Activated T-cell treated with anti-CD3 and anti-CD28 coated beads for 4 hours (primary cell): ENCODE measurements around the gene HDAC4.

Experiments used
- DNase-seq: peaks from one replicate; pipeline ENCODE4 v3.0.0-alpha.2; 2020

HDAC4 gene

GRCh38 chr2:239145106-239145505, 255.7 kb downstream of the HDAC4 start:
- DNase-seq, result no peak

GRCh38 chr2:239144713-239144999, 256.2 kb downstream of the HDAC4 start:
- DNase-seq, result no peak

GRCh38 chr2:239143858-239144712, 256.7 kb downstream of the HDAC4 start:
- peak; percentile 11 for DNase-seq

GRCh38 chr2:239142806-239143205, 258.0 kb downstream of the HDAC4 start:
- no peak for DNase-seq

GRCh38 chr2:239142296-239142695, 258.5 kb downstream of the HDAC4 start:
- no peak for DNase-seq

DNA sequence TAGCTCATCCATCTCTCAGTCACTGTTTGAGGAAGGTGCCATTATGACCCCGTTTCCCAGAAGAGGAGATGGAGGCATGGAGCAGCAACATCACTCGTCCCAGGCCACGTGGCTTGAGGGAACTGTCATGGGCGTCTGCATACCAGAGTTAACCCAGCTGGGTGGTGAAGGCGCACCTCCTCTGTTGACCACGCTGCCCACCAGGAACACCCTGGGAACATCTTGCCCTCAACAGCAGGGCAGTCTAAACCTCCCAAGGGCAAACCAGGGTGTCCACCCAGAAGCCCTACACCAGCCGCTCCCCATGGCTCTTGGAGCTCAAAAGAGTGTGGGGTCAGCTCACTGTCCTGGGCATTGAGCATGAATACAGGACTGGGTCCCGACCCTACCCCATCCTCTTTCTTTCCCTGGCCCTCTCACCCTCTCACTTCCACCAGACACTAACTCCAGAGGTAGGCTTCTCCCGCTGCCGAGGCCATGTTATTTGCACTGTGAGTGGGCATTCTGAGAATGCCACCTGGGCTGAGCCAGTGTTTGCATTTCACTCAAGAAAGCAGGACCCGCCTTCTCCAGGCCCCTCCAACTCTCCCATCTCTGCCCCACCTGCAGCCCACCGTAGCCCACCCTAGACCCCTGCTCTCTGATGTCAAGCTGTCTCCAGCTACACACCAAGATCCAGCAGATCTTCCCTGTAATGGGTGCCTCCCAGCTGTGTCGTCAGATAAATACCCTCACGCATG, 259.6 kb downstream of the HDAC4 start:
- no peak for DNase-seq

DNA sequence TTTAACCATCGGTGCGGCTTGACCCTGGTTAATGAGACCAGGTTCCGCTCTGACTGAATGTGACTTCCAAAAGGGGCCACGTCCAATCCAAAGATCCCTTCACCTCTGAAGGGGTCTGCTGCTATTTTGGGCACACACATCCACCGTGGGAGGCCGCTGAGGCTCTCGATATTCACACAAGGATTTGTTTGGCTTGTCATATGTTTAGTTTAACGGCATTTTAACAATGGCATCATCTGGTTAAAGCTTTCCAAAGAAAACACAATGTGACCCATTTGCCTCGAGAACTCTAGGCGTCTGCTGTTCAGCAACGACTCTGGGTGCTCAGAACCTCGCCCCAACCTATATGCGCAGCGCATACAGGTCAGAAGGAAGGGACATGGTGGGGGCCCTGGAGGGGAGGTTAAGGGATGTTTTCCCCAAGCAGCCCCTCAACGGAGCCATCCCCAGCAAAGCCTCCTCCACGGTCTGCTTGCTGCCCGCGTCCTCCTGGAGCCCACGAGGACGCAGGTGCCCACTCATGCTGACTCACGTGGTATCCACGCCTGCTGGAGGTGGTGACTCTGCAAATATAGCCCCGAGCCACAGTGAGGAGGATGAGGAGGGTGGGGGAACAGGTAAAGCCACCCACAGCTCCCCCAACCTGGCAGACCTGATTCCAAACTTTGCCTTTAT, 260.3 kb downstream of the HDAC4 start:
- no peak for DNase-seq

DNA sequence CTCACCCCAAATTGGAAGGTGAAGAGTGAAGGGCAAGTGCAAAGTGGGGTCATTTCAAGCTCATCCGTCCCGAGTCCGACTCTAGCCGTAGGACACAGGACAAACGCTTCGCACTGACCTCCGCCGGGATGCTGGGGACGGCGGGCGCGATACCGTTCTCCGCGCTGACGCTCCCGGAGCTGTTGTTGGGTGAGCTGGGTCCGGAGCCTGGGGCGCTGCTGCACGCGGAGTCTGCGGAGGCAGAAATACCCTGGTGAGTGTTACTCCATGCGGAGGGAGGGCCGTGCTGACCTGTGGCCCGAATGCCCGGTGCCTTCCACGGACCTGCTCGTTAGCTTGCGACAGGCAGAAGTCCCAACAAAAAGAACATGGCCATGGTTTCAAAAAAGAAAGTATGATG, 261.3 kb downstream of the HDAC4 start:
- DNase-seq, result no peak

GRCh38 chr2:239139101-239139500, 261.7 kb downstream of the HDAC4 start:
- no peak for DNase-seq

DNA sequence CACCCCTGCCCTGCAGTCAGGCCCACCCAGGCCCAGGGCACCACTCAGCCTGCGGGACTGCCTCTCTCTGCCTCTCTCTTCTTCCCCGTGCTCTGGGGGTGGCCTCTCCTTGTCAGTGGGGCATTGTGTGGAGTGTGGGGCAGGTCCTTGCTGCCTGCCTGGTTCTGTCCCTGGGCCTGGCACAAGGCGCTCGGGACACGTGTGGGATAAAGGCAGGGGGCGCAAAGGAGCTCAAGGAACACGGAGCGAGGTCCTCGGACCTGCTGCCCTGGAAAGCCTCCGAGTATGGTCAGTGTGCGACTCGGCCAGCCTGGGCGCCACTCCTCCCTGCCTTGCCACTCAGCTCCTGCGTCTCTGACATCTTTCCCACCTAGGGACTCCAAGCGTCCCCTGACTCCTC, 262.2 kb downstream of the HDAC4 start:
- no peak for DNase-seq

DNA sequence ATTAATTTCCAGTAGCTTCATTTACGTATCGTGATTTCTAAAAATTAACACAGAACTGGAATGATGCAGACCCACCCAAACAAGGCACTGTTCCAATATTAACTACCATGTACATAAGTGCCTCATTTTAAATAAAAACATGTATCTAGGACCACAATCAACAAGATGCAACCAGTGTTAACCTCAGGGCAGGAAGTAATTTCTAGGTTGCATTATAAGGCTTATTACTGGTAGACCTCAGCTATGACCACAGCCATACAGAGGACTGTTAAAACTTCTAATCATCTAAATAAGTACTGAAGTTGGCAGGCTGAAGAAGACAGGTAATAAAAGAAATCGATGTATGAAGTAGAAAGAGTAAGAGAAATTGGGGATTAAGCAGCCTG, 262.9 kb downstream of the HDAC4 start:
- DNase-seq, result no peak

GRCh38 chr2:239137165-239137897, 263.5 kb downstream of the HDAC4 start:
- no peak for DNase-seq

DNA sequence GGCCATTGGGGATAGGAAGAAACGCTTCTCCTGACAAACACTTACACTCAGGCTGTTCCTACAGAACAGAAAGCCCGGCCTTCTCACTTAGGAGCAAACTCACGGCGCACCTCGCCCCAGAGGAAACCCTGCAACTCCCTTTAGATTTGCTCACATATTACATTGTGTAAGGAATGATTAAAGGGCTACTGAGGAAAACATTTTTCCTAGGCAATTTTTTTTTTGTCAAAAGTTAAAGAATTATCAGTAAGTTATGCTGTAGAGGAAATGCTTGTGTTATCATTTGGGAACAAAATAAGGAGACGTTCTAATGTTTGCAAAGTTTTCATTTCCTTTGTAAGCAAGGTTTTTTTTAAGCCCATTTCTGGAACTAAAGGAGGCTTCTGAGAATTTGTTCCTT, 264.1 kb downstream of the HDAC4 start:
- DNase-seq, result no peak

- DNase-seq, result no peak
These were observed 264.6 kb downstream of the HDAC4 start for GRCh38 chr2:239136203-239136602.

- DNase-seq, result no peak
These were observed 265.3 kb downstream of the HDAC4 start for GRCh38 chr2:239135531-239135930.

DNA sequence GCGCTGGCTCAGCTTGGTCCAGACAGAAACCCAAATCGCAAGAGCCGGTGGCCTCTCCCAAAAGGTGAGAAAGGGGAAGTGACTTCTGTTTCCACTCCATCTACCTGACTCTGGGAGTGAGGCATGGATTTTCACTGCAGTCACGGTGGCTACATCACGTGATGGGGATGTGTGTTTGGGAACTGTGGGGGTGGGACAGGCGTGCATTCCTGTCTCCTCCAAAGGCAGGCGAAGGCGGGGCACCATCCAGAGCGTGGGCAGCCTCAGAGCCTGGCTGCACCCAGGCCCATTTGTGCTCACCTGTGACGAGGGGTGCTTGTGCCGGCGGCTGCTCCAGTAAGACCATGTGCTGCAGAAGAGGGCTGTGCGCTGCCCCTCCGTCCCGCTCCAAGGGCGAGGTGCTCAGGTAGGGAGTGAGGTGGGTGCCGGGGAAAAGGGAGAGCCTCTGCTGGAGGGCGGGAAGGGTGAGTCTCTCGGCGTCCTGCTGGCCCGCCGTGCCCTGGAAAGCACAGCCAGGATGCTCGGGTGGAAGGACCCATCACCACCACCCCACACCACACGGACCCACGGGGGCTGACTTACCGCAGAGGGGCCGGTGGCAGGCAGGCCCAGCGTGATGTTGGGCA, 266.8 kb downstream of the HDAC4 start:
- no peak for DNase-seq

GRCh38 chr2:239132786-239133185, 268.0 kb downstream of the HDAC4 start:
- DNase-seq, result no peak

DNA sequence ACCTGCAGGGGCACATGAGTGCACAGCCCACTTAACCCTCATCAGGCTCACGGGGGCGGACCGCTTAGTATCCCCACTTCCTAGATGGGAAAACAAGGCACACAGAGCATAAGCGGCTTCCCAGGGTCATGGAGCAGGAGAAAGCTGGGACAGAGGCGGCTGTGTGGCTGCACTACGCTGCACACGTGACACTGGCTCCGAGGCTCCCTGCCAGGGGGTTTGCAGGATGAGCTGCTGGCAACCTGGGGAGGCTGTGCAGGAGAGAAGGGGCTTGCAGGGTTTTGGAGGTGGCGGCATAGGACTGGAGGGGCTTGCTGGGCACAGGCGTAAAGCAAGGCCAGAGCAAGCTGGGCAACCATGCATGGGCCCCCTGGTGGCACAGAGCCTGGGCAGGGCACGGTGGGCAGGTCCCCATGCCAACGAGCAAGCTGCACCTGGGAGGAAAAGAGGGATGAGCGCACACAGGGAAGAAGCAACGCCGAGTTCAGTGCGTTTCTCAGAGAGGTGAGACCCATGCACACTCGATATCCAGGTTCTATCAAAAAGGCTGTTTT, 268.6 kb downstream of the HDAC4 start:
- DNase-seq, result no peak

- no peak for DNase-seq
These were observed 269.3 kb downstream of the HDAC4 start for GRCh38 chr2:239131521-239131920.

GRCh38 chr2:239130786-239131325, 270.0 kb downstream of the HDAC4 start:
- DNase-seq, result no peak

GRCh38 chr2:239130041-239130440, 270.8 kb downstream of the HDAC4 start:
- no peak for DNase-seq
